ENCODE data around the gene SFN.

The SFN gene

DNA sequence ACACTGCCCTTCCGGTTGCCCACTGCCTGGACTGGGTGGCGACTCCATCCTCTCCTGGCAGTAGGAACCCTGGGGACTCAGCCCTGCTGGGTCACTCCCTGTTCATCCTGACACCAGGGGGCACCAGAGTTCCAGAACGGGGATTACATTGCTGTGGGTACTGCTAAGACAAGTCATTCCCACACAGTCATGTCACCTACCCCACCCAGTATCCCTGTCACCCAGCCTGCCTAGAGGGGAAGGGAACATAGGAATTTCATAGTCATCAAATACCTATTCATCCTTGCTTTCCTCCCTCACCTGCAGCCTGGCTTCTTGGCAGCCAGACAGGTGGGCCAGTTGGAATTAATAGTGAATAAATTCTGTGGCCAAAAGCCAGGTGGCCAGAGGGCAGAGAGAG lies 9.8 kb upstream of the SFN start:
- no peak overlapping the region for H3K4me3 ChIP-seq (ENCODE audit: low read depth, low read length)
- TF ChIP-seq, protein P1, sequence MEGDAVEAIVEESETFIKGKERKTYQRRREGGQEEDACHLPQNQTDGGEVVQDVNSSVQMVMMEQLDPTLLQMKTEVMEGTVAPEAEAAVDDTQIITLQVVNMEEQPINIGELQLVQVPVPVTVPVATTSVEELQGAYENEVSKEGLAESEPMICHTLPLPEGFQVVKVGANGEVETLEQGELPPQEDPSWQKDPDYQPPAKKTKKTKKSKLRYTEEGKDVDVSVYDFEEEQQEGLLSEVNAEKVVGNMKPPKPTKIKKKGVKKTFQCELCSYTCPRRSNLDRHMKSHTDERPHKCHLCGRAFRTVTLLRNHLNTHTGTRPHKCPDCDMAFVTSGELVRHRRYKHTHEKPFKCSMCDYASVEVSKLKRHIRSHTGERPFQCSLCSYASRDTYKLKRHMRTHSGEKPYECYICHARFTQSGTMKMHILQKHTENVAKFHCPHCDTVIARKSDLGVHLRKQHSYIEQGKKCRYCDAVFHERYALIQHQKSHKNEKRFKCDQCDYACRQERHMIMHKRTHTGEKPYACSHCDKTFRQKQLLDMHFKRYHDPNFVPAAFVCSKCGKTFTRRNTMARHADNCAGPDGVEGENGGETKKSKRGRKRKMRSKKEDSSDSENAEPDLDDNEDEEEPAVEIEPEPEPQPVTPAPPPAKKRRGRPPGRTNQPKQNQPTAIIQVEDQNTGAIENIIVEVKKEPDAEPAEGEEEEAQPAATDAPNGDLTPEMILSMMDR (IDR thresholded peaks at IDR 0.05; ENCODE audit: borderline replicate concordance, insufficient read depth, low read depth, low read length), result peak; percentile 85

DNA sequence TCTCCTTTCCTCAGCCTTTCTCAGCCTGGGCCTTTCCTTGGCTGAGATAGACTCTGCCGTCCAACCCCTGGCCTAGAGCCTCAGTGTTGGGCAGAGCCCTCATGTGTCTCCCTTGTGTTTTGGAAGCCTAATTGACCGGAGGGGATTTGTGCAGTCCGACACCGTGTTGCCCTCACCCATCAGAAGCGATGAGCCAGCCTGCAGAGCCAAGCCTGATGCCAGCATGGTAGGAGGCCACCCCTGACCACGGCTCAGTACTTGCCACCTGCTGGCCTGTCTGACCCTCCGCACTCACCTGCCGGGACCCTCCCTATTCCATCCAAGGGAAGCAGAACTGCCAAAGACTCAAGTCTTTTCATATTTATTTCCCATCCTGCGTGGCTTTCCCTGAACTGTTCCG lies 9.3 kb upstream of the SFN start:
- TF ChIP-seq, protein P1 (IDR thresholded peaks at IDR 0.05; ENCODE audit: borderline replicate concordance, insufficient read depth, low read depth, low read length), result no peak
- no peak overlapping the region for H3K4me3 ChIP-seq (ENCODE audit: low read depth, low read length)

DNA sequence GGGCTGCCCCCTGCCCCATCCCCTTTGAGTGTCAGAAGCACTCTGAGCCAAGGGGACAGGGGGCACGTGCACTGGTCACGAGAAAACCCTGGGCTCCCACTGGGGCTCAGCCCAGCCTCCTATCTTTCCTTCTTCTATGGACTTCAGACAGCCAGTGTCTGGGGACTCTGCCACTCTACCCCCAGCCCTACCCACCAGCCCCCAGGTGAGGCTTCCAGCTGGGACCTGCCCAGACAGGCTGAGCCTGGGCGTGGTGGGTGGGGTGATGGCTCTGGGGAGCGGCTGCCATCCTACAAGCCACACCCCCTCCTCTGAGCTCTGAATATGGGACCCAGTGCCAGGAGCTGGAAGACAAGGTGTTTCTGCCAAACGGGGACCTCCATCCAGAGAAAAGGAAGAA lies 8.0 kb upstream of the SFN start:
- TF ChIP-seq, protein P1 (IDR thresholded peaks at IDR 0.05; ENCODE audit: borderline replicate concordance, insufficient read depth, low read depth, low read length), result no peak
- no peak overlapping the region for H3K4me3 ChIP-seq (ENCODE audit: low read depth, low read length)

DNA sequence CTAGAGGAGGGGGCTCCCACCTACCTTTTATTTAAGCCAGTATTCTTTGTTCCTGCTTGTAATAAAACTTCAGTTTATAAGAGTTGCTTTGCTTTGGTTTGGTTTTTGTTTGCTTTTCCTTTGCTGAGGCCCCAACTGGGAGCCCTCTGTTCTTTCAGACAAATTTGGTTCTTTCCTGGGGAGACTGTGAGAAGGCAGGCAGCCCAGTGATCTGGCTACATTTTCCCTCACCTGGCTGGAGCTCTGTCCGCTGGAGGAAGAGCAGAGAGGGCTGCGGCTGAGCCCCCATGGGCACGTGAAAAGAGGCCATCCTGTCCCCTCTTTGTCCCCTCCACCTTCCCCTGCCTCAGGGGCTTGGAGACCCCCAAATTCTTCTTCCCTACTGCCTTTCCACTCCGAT lies 7.3 kb upstream of the SFN start:
- TF ChIP-seq, protein P1 (IDR thresholded peaks at IDR 0.05; ENCODE audit: borderline replicate concordance, insufficient read depth, low read depth, low read length), result no peak

DNA sequence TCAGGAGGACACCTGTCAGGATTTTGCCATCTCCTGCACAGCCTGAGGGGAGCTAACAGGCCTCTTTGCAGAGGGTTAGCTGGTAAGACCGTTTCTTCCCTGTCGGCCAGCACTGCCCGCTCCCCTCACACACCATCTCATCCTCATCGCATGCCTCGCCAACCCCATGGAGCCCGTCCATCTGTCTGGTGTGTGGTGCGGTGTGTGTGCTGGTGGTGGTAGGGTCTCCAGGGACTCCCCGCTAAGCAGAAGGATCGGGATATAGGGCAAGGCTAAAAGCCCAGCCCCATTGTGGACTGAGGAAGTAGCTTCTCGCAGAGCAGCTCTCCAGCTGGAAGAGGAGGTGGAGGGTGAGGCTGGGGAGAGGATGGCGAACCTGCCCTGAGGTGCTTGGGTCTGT lies 6.8 kb upstream of the SFN start:
- H3K4me3 ChIP-seq (ENCODE audit: low read depth, low read length), result no peak overlapping the region
- TF ChIP-seq, protein P1 (IDR thresholded peaks at IDR 0.05; ENCODE audit: borderline replicate concordance, insufficient read depth, low read depth, low read length), result no peak

More for the DNA sequence above, 7.3 kb upstream of the SFN start:
- no peak overlapping the region for H3K4me3 ChIP-seq (ENCODE audit: low read depth, low read length)

DNA sequence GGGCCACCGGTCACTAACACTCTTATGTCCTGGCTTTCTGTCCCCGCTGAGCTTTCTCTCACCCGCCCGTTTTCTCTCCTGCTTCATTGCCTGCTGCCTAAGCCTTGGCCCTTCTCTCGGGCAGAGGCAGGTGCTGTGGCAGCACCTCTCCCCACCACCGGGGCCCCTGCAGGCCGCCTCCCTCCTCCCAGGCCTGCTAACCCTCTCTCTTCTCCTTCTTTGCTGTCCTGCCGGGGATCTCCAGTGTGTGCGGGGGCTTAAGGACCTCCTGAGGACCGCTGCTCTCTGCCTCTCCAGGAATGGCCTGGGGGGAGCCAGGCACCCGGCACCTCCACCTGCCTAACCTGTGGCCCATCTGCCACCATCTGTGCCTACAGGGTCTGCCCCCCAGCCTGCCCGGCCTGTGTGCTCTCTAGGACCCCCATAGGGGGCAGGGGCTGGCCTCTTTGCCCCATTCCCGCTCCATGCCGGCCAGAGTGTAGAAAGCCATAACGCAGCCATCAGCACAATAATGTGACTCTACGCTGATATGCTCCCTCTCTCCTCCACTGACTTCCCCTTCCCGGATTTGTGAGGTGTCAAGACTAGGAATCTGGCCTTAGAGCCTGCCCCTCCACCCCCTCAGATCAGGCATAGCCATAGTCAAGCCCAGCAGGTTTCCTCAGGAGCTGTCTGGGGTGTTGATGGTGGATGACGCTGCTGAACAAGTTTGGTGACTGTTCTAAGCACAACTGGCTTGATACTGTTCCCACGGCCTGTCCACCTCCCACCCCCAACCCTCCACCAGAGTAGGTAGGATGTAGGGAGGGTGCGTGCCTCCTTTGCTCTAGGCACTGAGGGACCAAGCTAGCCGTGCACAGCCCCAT lies 6.1 kb upstream of the SFN start:
- no peak overlapping the region for H3K4me3 ChIP-seq (ENCODE audit: low read depth, low read length)
- TF ChIP-seq, protein P1 (IDR thresholded peaks at IDR 0.05; ENCODE audit: borderline replicate concordance, insufficient read depth, low read depth, low read length), result no peak

DNA sequence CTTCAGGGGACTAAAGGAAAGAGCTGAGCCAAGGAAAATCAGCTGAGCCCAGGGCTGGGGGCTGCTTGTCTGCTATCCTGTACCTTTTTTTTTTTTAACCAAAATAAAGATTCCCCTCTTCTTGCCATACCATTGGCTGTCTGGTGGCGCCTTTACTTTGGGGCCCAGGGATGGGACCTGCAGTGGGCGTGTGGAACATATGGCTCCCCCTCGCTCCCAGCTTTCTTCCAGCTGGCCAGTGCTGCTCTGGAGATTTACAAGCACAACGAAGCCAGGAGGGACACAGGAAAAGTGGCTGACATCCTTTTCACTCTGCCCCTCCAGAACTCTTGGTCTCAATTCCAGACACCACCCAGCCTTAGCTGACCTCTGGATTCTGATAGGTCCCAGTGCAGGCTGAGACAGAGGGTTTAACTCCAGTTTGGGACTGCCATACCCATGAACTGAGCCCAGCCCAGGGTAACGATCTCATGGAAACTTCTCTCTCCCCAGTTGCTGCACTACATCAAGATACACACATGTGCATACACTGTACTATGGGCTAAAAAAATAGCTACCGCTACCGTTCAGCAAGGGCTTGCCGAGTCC lies 5.4 kb upstream of the SFN start:
- TF ChIP-seq, protein P1 (IDR thresholded peaks at IDR 0.05; ENCODE audit: borderline replicate concordance, insufficient read depth, low read depth, low read length), result no peak
- no peak overlapping the region for H3K4me3 ChIP-seq (ENCODE audit: low read depth, low read length)
